SU-DHL-6 (cell line): ENCODE results near the gene IPCEF1.

Source experiments
- H2AFZ ChIP-seq: fragments of 200-600 bp; sonication (generic); 2 replicates; pipeline ENCODE4 v1.6.1; 2014; ENCODE audit warnings: low read depth, mild to moderate bottlenecking, moderate library complexity, mixed read lengths, antibody characterized with exemption, low read length; ENCODE audit not compliant: severe bottlenecking
- H3F3A ChIP-seq: fragments of 200-600 bp; shearing (Covaris generic); 2 replicates; pipeline ENCODE4 v1.6.0; 2016; ENCODE audit warnings: antibody characterized with exemption, mild to moderate bottlenecking; ENCODE audit not compliant: insufficient read depth
- H3K27ac ChIP-seq: fragments of 200-600 bp; sonication (generic); 2 replicates; pipeline ENCODE4 v1.5.1; 2016; ENCODE audit warnings: low read depth, mild to moderate bottlenecking, low read length, moderate library complexity, mixed read lengths
- H3K27me3 ChIP-seq: fragments of 200-600 bp; sonication (generic), shearing (Covaris generic); 2 replicates; pipeline ENCODE4 v1.6.0; 2014; ENCODE audit warnings: mild to moderate bottlenecking, low read length
- H3K36me3 ChIP-seq: fragments of 200-600 bp; sonication (generic); 2 replicates; pipeline ENCODE4 v1.6.1; 2014; ENCODE audit warnings: mild to moderate bottlenecking, low read length, mixed read lengths
- H3K4me2 ChIP-seq: fragments of 300-600, 200-600 bp; shearing (Covaris generic), sonication (generic); 2 replicates; pipeline ENCODE4 v1.6.0; 2014; ENCODE audit warnings: low read length, low read depth, mild to moderate bottlenecking; ENCODE audit not compliant: poor library complexity, severe bottlenecking
- H3K4me3 ChIP-seq: fragments of 200-600 bp; sonication (generic); 2 replicates; pipeline ENCODE4 v1.5.1; 2014; ENCODE audit warnings: antibody characterized with exemption, low read length, mild to moderate bottlenecking, mixed read lengths; ENCODE audit not compliant: insufficient read depth, poor library complexity, severe bottlenecking
- H3K79me2 ChIP-seq: fragments of 200-600 bp; sonication (generic); 2 replicates; pipeline ENCODE4 v1.6.1; 2014; ENCODE audit warnings: mild to moderate bottlenecking, low read length, moderate library complexity; ENCODE audit not compliant: insufficient read depth
- H3K9ac ChIP-seq: fragments of 200-600 bp; sonication (generic); 2 replicates; pipeline ENCODE4 v1.7.0; 2014; ENCODE audit warnings: mild to moderate bottlenecking, low read length
- H3K9me2 ChIP-seq: fragments of 200-600 bp; sonication (generic); replicated peaks from 2 replicates; pipeline ENCODE4 v1.6.1; 2014; ENCODE audit warnings: low read length; ENCODE audit not compliant: insufficient read depth
- H3K9me3 ChIP-seq: fragments of 200-600 bp; sonication (generic); 2 replicates; pipeline ENCODE4 v1.6.1; 2014; ENCODE audit warnings: low read length, mixed read lengths; ENCODE audit not compliant: insufficient read depth
- H4K20me1 ChIP-seq: fragments of 200-600 bp; sonication (generic); 2 replicates; pipeline ENCODE4 v1.6.1; 2014; ENCODE audit warnings: low read depth, mild to moderate bottlenecking, antibody characterized with exemption, low read length, moderate library complexity, mixed read lengths
- EZH2phosphoT487 ChIP-seq: fragments of 200-600 bp; sonication (generic), shearing (Covaris generic); conservative IDR thresholded peaks from 2 replicates; pipeline ENCODE4 v1.6.1; 2018; ENCODE audit warnings: mild to moderate bottlenecking, antibody characterized with exemption, low read length, moderate library complexity, mixed read lengths
- TF ChIP-seq, protein P1 (sequence below): fragments of 200-600 bp; sonication (generic); IDR thresholded peaks from one replicate; pipeline ENCODE4 v1.5.1; 2017; ENCODE audit warnings: antibody characterized with exemption, mild to moderate bottlenecking, low read length, moderate library complexity; ENCODE audit not compliant: insufficient read depth, poor library complexity, severe bottlenecking

The IPCEF1 gene

DNA sequence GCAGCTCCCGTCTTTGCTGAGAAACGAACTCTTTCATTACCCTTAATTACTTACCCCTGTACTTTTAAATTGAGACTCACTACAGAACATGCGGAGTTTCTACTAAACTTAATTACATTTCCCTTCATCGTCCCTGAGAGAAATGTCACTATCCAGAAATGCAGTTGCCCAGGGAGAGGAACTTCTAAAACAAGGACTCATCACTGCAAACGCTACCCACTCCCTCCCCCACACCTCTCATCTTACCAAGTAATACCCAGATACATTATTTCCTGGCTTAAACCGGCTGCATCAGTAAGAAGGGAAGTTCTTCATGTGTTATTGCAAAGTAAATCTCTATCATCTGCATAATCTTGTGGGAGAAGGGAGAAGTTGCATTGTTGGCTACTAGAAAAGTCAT, 138.3 kb downstream of the IPCEF1 start:
- TF ChIP-seq, protein P1, sequence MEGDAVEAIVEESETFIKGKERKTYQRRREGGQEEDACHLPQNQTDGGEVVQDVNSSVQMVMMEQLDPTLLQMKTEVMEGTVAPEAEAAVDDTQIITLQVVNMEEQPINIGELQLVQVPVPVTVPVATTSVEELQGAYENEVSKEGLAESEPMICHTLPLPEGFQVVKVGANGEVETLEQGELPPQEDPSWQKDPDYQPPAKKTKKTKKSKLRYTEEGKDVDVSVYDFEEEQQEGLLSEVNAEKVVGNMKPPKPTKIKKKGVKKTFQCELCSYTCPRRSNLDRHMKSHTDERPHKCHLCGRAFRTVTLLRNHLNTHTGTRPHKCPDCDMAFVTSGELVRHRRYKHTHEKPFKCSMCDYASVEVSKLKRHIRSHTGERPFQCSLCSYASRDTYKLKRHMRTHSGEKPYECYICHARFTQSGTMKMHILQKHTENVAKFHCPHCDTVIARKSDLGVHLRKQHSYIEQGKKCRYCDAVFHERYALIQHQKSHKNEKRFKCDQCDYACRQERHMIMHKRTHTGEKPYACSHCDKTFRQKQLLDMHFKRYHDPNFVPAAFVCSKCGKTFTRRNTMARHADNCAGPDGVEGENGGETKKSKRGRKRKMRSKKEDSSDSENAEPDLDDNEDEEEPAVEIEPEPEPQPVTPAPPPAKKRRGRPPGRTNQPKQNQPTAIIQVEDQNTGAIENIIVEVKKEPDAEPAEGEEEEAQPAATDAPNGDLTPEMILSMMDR = no peak
- TF ChIP-seq EZH2phosphoT487 = no peak
- no peaks in the 10 kb centered on the region for H3K36me3 ChIP-seq

DNA sequence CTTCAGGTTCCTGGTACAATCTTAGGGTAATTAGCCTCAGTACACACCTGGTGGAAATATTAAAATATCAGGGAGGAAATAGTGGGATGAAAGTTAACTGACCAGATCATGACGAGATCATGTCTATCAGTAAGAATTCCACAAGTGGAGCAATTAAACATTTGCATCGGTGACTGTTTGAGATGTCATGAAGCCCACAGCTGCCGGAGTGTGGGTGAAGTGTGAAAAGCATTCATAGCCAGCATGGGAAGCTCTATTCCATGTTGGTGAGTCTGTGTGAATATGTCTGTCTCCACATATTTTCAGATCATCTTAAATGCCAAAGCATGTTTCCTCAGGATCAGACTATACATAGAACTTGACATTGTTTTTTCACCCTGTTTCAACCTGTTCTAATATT, 142.8 kb downstream of the IPCEF1 start:
- Histone ChIP-seq H3K27ac (no peak overlapping the region), H3K4me2 (no peak overlapping the region), H2AFZ (no peak overlapping the region), H3K9me2 (no peaks in the 10 kb centered on the region), H3F3A (no peaks in the 10 kb centered on the region), H3K79me2 (no peaks in the 10 kb centered on the region), H3K9ac (no peak overlapping the region), H3K36me3 (no peaks in the 10 kb centered on the region), H3K4me3 (no peak overlapping the region), H4K20me1 (no peaks in the 10 kb centered on the region), H3K27me3 (no peaks in the 10 kb centered on the region), H3K9me3 (no peaks in the 10 kb centered on the region)
- TF ChIP-seq, protein P1 = no peak

More for the DNA sequence above, 138.3 kb downstream of the IPCEF1 start:
- Histone ChIP-seq H2AFZ (no peak overlapping the region), H4K20me1 (no peaks in the 10 kb centered on the region), H3K9ac (no peak overlapping the region), H3K9me3 (no peaks in the 10 kb centered on the region), H3F3A (no peaks in the 10 kb centered on the region), H3K9me2 (no peaks in the 10 kb centered on the region), H3K4me2 (no peak overlapping the region), H3K27ac (no peak overlapping the region), H3K79me2 (no peaks in the 10 kb centered on the region), H3K4me3 (no peak overlapping the region), H3K27me3 (no peaks in the 10 kb centered on the region)

DNA sequence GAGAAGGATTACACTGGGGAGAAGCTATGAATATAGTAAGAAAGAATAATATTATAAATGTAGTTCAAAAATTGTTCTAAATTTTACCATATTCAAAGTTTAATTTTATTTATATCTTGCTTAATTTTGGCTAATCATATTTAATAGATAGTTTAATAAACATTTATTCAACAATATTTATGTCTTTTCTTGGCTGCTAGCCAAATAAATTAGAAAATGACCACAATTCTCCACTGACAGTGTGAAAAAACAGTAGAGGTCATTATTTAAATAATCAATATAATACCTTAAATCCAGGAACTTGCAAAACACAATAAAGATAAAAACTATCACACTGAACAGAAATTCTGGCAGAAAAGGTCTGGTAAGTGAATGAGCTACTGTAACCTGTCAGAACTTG, 145.9 kb downstream of the IPCEF1 start:
- H3K36me3 ChIP-seq = no peaks in the 10 kb centered on the region
- no peak overlapping the region for H3K9ac ChIP-seq
- no peak overlapping the region for H3K4me2 ChIP-seq
- H3K79me2 ChIP-seq = no peaks in the 10 kb centered on the region
- no peaks in the 10 kb centered on the region for H3F3A ChIP-seq
- TF ChIP-seq EZH2phosphoT487 = no peak
- TF ChIP-seq, protein P1 = no peak
- H3K9me2 ChIP-seq = no peaks in the 10 kb centered on the region
- H4K20me1 ChIP-seq = no peaks in the 10 kb centered on the region
- no peaks in the 10 kb centered on the region for H3K27me3 ChIP-seq
- H2AFZ ChIP-seq = no peak overlapping the region
- H3K27ac ChIP-seq = no peak overlapping the region
- H3K4me3 ChIP-seq = no peak overlapping the region
- no peaks in the 10 kb centered on the region for H3K9me3 ChIP-seq

DNA sequence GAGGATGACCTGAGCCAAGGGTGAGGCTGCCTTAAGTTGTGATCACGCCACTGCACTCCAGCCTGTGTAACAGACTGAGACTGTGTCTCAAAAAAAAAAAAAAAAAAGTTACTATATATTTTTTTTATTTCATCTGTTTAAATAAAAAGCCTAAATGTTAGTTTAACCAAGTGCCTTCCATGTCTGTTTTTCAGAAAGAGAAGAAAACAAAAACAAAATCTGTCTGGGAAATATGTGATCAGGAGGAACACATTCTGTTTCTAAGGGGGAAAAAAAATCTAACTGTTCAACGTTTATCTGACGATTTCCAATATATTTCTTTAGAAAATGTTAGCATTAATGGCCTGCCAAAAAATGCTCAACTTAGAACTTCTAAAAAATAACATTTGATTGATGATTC, 147.0 kb downstream of the IPCEF1 start:
- Histone ChIP-seq H3K4me2 (no peak overlapping the region), H3K9me2 (no peaks in the 10 kb centered on the region), H4K20me1 (no peaks in the 10 kb centered on the region), H3K36me3 (no peaks in the 10 kb centered on the region), H3F3A (no peaks in the 10 kb centered on the region), H3K9me3 (no peaks in the 10 kb centered on the region), H3K79me2 (no peaks in the 10 kb centered on the region), H3K27me3 (no peaks in the 10 kb centered on the region), H3K4me3 (no peak overlapping the region), H2AFZ (no peak overlapping the region), H3K9ac (no peak overlapping the region), H3K27ac (no peak overlapping the region)
- no peak for TF ChIP-seq EZH2phosphoT487
- TF ChIP-seq, protein P1 = no peak
